GM12865 (cell line): ENCODE data around the gene ZSCAN12.
"Not testable (repeated sequence)": the region's sequence is repeated elsewhere in the genome, so short reads cannot be mapped to it uniquely, and the experiment has no call there.

ENCODE experiments used
- DNase-seq: peaks from one replicate; pipeline ENCODE4 v3.0.0; 2010; ENCODE audit warnings: low read depth
- H3K4me3 ChIP-seq: 2 replicates; pipeline ENCODE4 v1.5.1; 2011; ENCODE audit warnings: mild to moderate bottlenecking, low read depth, low read length, control low read depth
- TF ChIP-seq, protein P1 (sequence below): IDR thresholded peaks from 2 replicates; pipeline ENCODE4 v1.5.1; 2011; ENCODE audit warnings: low read length, control low read depth, low read depth, inconsistent platforms; ENCODE audit not compliant: insufficient read depth; ENCODE audit errors: missing control alignments

The ZSCAN12 gene

DNA sequence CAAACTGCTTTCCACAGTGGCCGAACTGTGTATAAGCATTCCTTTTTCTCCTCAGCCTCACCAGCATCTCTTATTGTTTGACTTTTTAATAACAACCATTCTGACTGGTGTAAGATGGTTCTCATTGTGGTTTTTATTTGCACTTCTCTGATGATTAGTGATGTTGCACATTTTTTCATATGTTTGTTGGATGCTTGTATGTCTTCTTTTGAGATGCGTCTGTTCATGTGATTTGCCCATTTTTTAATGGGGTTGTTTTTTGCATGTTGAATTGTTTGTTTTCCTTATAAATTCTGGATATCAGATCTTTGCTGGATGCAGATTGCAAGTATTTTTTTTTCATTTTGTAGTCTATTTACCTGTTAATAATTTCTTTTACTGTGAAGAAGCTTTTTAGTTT lies 11.2 kb upstream of the ZSCAN12 start:
- TF ChIP-seq, protein P1, sequence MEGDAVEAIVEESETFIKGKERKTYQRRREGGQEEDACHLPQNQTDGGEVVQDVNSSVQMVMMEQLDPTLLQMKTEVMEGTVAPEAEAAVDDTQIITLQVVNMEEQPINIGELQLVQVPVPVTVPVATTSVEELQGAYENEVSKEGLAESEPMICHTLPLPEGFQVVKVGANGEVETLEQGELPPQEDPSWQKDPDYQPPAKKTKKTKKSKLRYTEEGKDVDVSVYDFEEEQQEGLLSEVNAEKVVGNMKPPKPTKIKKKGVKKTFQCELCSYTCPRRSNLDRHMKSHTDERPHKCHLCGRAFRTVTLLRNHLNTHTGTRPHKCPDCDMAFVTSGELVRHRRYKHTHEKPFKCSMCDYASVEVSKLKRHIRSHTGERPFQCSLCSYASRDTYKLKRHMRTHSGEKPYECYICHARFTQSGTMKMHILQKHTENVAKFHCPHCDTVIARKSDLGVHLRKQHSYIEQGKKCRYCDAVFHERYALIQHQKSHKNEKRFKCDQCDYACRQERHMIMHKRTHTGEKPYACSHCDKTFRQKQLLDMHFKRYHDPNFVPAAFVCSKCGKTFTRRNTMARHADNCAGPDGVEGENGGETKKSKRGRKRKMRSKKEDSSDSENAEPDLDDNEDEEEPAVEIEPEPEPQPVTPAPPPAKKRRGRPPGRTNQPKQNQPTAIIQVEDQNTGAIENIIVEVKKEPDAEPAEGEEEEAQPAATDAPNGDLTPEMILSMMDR = no peak
- no peak for DNase-seq
- H3K4me3 ChIP-seq = no peak overlapping the region

- H3K4me3 ChIP-seq = no peak overlapping the region
- no peak for DNase-seq
- TF ChIP-seq, protein P1 = no peak
Measured at GRCh38 chr6:28408076-28408802, 8.7 kb upstream of the ZSCAN12 start.

GRCh38 chr6:28407401-28407800 lies 7.9 kb upstream of the ZSCAN12 start:
- TF ChIP-seq, protein P1 = no peak
- H3K4me3 ChIP-seq = no peak overlapping the region
- no peak for DNase-seq

DNA sequence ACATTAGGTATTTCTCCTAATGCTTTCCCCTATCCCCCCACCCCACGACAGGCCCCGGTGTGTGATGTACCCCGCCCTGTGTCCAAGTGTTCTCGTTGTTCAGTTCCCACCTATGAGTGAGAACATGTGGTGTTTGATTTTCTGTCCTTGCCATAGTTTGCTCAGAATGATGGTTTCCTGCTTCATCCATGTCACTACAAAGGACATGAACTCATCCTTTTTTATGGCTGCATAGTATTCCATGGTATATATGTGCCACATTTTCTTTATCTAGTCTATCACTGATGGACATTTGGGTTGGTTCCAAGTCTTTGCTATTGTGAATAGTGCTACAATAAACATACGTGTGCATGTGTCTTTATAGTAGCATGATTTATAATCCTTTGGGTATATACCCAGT lies 4.4 kb upstream of the ZSCAN12 start:
- not testable (repeated sequence) for DNase-seq

DNA sequence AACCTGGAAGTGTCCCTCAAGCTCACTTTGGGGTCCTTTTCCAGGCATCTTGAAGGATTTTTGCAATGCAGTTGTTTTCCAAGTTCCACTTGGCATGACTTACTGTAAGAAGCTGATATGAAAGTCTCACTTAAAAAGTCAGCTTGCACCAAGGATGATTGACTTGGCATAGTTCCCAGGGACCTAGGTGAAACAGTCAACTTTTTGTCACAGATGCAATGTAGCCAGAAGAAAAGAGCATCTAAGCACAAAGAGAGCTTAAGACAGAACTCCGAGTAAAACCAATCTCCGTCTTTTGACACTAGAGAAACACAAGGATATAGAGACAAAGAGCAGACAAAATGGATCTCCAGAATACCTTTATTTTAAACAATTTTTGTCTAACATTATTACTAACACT lies 2.6 kb upstream of the ZSCAN12 start:
- TF ChIP-seq, protein P1 = no peak
- H3K4me3 ChIP-seq = no peak overlapping the region
- DNase-seq = no peak

More for the DNA sequence above, 4.4 kb upstream of the ZSCAN12 start:
- H3K4me3 ChIP-seq = not testable (repeated sequence)

GRCh38 chr6:28401172-28401571 lies 1.6 kb upstream of the ZSCAN12 start:
- no peak for DNase-seq
- TF ChIP-seq, protein P1 = no peak
- no peak overlapping the region for H3K4me3 ChIP-seq

- H3K4me3 ChIP-seq = peak overlapping the region; percentile 96
- TF ChIP-seq, protein P1 = no peak
- DNase-seq = no peak
Measured at GRCh38 chr6:28400122-28400451, 540 bp upstream of the ZSCAN12 start.
